Superior temporal gyrus (tissue), 1 donor: Measurements from ENCODE around the gene ROGDI.
"Not testable (repeated sequence)": the region's sequence is repeated elsewhere in the genome, so short reads cannot be mapped to it uniquely, and the experiment has no call there.

ENCODE experiments used
- DNase-seq: peaks from one replicate; pipeline ENCODE4 v3.0.0-alpha.2; 2016; ENCODE audit errors: extremely low spot score

Gene ROGDI

GRCh38 chr16:4790871-4791270 lies 11.6 kb downstream of the ROGDI start:
- no peak for DNase-seq

GRCh38 chr16:4790261-4790660 lies 12.2 kb downstream of the ROGDI start:
- DNase-seq, result no peak

- DNase-seq, result no peak
Observed at GRCh38 chr16:4788910-4789309, 13.5 kb downstream of the ROGDI start.

- DNase-seq, result no peak
Observed at GRCh38 chr16:4788489-4788889, 13.9 kb downstream of the ROGDI start.

GRCh38 chr16:4787627-4788482 lies 14.6 kb downstream of the ROGDI start, which contains the start of gene SEPTIN12:
Gene SEPTIN12, minus strand, starts transcription at chr16:4788345. Its CDS starts 700 bp downstream, at chr16:4787645.
- DNase-seq, result no peak

GRCh38 chr16:4787068-4787467 lies 15.4 kb downstream of the ROGDI start:
- no peak for DNase-seq

- DNase-seq, result no peak
Observed at GRCh38 chr16:4785758-4786433, 16.5 kb downstream of the ROGDI start.

GRCh38 chr16:4784444-4784987 lies 17.9 kb downstream of the ROGDI start:
- DNase-seq, result not testable (repeated sequence)

GRCh38 chr16:4783951-4784336 lies 18.5 kb downstream of the ROGDI start:
- DNase-seq, result no peak

- no peak for DNase-seq
Observed at GRCh38 chr16:4783251-4783950, 19.0 kb downstream of the ROGDI start.

- DNase-seq, result no peak
Observed at GRCh38 chr16:4780235-4780634, 22.2 kb downstream of the ROGDI start.

- no peak for DNase-seq
Observed at GRCh38 chr16:4778050-4778392, 24.4 kb downstream of the ROGDI start.

GRCh38 chr16:4777339-4778049 lies 24.9 kb downstream of the ROGDI start:
- no peak for DNase-seq

- DNase-seq, result no peak
Observed at GRCh38 chr16:4776141-4776705, 26.2 kb downstream of the ROGDI start.

GRCh38 chr16:4775005-4775404 lies 27.4 kb downstream of the ROGDI start:
- no peak for DNase-seq

- DNase-seq, result no peak
Observed at GRCh38 chr16:4772351-4772750, 30.1 kb downstream of the ROGDI start.

GRCh38 chr16:4771646-4772045 lies 30.8 kb downstream of the ROGDI start:
- no peak for DNase-seq

GRCh38 chr16:4769306-4769638 lies 33.2 kb downstream of the ROGDI start:
- no peak for DNase-seq

GRCh38 chr16:4768549-4769305 lies 33.7 kb downstream of the ROGDI start:
- DNase-seq, result peak; percentile 97

GRCh38 chr16:4767872-4768548 lies 34.4 kb downstream of the ROGDI start:
- no peak for DNase-seq
